GM12874 (cell line): ENCODE data around the gene METTL21C.

Experiments
- TF ChIP-seq, protein P1 (sequence below): IDR thresholded peaks from 2 replicates; pipeline ENCODE4 v1.5.1; 2011; ENCODE audit warnings: low read depth, mild to moderate bottlenecking, control low read depth, low read length, moderate library complexity; ENCODE audit not compliant: insufficient read depth

Gene METTL21C

DNA sequence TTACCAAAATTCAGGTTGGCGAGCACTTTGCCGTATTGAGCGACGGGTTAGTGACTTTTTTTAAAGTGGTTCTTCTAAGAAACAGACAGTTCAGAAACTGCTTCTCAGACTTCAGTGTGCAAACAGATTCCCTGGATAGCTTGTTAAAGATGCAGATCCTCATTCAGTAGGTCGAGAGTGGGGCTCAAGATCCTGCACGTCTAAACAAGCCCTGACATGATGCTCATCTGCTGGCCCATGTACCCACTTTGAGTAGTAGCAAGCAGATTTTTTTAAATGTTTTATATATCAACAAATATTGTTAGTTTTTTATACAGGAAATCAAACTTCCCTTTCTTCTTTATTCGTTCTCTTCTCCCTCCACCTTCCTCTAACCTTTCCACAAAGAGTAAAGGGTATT lies 7.3 kb downstream of the METTL21C start:
- TF ChIP-seq, protein P1, sequence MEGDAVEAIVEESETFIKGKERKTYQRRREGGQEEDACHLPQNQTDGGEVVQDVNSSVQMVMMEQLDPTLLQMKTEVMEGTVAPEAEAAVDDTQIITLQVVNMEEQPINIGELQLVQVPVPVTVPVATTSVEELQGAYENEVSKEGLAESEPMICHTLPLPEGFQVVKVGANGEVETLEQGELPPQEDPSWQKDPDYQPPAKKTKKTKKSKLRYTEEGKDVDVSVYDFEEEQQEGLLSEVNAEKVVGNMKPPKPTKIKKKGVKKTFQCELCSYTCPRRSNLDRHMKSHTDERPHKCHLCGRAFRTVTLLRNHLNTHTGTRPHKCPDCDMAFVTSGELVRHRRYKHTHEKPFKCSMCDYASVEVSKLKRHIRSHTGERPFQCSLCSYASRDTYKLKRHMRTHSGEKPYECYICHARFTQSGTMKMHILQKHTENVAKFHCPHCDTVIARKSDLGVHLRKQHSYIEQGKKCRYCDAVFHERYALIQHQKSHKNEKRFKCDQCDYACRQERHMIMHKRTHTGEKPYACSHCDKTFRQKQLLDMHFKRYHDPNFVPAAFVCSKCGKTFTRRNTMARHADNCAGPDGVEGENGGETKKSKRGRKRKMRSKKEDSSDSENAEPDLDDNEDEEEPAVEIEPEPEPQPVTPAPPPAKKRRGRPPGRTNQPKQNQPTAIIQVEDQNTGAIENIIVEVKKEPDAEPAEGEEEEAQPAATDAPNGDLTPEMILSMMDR, result no peak

DNA sequence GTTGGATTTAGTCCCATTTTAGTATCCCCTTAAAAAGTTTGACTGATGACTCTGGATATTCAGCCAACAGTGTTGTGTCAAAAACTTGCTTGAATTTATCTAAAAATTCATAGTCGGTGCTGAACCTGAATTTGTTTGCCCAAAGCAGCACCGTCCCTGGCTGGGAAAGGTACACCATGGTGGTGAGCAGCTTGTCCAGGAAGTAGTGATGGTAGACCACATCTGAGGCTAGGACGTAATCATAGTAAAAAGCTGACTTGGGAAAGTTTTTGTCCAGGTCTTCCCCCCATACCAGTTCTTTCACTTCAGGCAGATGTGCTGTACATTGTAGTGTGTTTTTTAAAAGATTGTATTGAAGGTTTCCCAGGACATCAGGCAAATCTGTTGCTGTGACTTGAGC lies 8.8 kb downstream of the METTL21C start:
- TF ChIP-seq, protein P1, result no peak

DNA sequence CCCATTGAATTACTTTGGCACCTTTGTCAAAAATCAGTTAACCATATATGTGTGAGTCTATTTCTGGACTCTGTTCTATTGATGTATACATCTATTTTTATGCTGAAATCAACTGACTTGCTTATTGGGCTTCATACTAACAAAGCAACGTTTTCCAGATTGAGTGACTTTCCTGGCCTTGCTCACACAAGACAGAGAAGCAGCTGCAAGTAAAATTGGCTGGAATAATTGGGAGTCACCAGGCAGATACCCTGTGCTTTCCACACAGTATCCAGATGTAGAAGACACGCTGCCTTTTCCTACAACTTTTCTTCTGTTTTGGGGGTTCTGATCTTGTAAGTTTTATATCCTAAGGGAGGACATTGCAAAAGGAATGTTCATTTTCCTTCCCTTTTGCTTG lies 11.2 kb downstream of the METTL21C start:
- TF ChIP-seq, protein P1, result no peak

DNA sequence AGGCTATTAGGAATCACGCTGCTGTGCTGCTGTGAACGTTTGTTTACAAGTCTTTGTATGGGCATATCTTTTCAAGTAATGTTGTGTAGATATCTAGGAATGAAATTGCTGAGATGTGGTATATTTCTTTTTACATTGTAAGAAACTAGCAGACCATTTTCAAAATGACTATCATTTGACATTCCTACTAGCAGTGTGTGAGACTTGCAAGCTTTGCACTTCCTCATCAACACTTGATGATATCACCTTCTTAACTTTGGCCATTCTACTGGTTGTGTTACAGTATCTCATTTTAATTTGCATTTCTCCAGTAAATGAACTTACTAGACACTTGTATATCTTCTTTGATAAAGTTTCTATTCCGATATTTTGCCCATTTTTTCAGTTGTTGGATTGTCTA lies 12.1 kb downstream of the METTL21C start:
- TF ChIP-seq, protein P1, result no peak

DNA sequence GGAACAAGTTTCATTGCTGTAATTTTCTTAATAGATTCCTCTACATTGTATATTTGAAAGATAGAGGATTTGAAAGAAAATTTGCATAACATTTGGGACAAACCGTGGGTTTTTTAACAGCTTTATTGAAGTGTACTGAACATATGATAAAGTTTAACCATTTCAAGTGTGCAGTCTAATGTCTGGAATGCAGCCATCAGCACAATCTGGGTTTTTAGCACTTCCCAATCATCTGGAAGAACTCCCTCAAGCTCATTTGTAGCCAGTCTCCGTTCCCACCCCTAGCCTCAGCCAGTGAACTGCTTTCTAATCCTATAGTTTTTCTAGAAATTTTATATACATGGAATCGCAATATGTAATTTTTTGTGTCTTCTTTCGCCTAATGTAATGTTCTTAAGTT lies 12.6 kb downstream of the METTL21C start:
- TF ChIP-seq, protein P1, result no peak

DNA sequence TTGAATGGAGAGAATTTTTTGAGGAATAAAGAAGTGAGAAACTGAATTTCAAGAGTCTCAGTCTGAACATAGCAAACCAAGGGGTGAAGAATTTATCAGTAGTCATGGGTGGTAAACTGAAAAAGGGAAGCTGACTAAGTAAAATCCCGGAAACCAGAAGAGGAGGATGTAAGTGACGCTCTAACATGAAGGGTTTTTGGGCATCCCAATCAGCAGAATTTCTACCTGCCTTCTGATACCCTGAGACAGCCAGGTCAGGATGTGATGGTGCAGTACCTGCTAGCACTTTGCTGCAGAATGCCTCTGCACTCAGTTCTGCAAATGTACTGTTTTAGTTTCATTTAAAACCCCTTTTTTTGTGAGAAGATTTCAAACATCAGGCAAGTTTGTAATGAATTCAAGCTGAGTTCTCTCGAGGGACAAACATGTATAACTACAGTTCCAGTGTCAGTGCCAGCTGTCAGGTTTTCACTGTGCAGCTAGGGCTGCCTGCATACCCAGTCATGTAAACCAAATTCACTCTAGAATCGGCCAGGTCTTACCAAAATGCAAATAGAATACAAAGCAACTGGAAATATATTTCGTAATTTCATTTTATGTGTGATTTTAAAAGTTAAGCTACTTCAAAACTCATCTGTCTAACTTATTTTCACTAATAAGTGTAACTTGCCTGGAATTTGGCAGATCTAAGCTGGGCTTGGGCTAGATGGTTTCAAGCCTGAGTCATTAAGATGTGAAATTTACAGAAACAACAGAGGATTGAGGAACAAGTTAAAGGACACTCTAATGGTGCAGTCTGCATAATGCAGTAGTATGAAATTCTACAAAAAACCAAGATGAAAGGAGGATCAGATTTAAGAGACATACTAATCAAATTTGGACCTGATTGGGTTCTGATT lies 13.8 kb downstream of the METTL21C start:
- TF ChIP-seq, protein P1, result no peak

DNA sequence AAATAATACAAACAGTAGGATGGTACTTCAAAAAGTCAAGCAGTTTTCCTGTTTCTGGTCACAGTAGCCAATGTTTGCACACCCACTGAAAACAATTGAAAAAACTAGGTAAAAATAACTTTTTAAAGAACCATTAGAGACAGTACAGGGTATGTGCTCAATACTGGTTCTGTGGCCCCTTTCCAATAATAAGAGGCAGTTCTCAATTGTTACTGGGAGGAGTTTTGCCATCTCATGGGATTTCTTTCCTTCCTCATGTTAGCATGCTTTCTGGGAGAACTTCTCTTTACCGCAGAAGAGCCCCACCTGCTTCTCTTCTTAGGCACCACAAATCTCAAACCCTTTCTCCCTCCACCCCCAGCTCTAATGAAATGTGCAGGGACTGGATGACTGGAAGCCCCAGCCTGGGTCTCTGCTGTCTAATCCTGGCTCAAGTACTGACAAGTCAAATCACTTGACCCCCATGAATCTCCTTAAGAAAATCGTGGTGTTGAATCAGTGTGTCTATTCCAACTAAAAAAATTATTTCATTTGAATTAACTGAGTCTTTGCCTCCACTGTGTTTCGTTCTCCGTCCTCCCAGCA lies 14.6 kb downstream of the METTL21C start:
- TF ChIP-seq, protein P1, result no peak
